Measurements from ENCODE around the gene WASF2. TPM values are rescaled to one million over a fixed set of nuclear protein-coding genes. Genes with fewer than 3 reads are reported as not detected.
A peak's percentile ranks its signal among the peaks of the same experiment; 100 is the strongest.

WASF2 gene
- total and polyA plus RNA-seq, 2 of the 4 experiments (the other 2 are of a cell fraction), result 7.9 to 45.4 TPM

- POLR2A ChIA-PET (ENCODE audit: unreplicated experiment), result interaction anchor here (1.2 kb wide), 1 partner anchor 27 kb away, joined by 3 read pairs; no protein-coding TSS in a partner anchor
- Histone ChIP-seq H4K91ac (ENCODE audit: insufficient read depth, low read depth, low read length) (peak within 1 kb of the TSS; percentile 77), H3K36me3 (ENCODE audit: control insufficient read depth, insufficient read depth, low read length) (no peaks in the 10 kb centered on the region; the same call in 1 of the 2 replicates), H4K20me1 (ENCODE audit: insufficient read depth, low read length) (no peaks in the 10 kb centered on the region), H3K9me3 (ENCODE audit: control insufficient read depth, insufficient read depth, low read length) (no peaks in the 10 kb centered on the region), H3K27ac (ENCODE audit: insufficient read depth, low read length) (peak within 1 kb of the TSS; percentile 52; the same call in 1 of the 2 replicates), H2AK9ac (replicated peaks; ENCODE audit: low read depth, low read length, poor library complexity) (peak within 1 kb of the TSS; percentile 93), H2BK120ac (ENCODE audit: low read depth, low read length) (peak within 1 kb of the TSS; percentile 52), H2BK15ac (ENCODE audit: low read depth, low read length) (peak within 1 kb of the TSS; percentile 65; the same call in 1 of the 3 replicates), H3K9ac (ENCODE audit: low read depth, low read length) (peak within 1 kb of the TSS; percentile 60), H3K4ac (ENCODE audit: low read depth, low read length) (peak within 1 kb of the TSS; percentile 69), H3K9me1 (ENCODE audit: insufficient read depth, low read length) (peaks cover 20% of the 10 kb centered on the region), H4K5ac (ENCODE audit: low read depth, low read length) (peak within 1 kb of the TSS; percentile 29; the same call in 1 of the 2 replicates), H2AFZ (replicated peaks; ENCODE audit: low read length, poor library complexity) (peak within 1 kb of the TSS; percentile 98), H3K56ac (ENCODE audit: extremely low read depth, insufficient read depth, low read length) (peak within 1 kb of the TSS; percentile 75), H3K27me3 (ENCODE audit: control insufficient read depth, insufficient read depth, low read length) (no peaks in the 10 kb centered on the region), H3K79me1 (ENCODE audit: low read depth in 1 of 2, low read length in 2 of 2) (peaks cover 0 to 28% of the 10 kb centered on the region in 2 experiments; a peak in 3 of 4 replicates), H2BK5ac (ENCODE audit: low read depth, low read length, poor library complexity, severe bottlenecking) (peak within 1 kb of the TSS; percentile 22), H3K4me1 (ENCODE audit: control insufficient read depth, insufficient read depth, low read length) (peaks cover 15% of the 10 kb centered on the region), H2BK20ac (ENCODE audit: low read depth, low read length) (peak within 1 kb of the TSS; percentile 54; the same call in 1 of the 2 replicates), H2AK5ac (ENCODE audit: low read depth, low read length) (peak within 1 kb of the TSS; percentile 87), H4K8ac (ENCODE audit: low read depth in 2 of 2, low read length in 2 of 2) (peak within 1 kb of the TSS; percentile 69 to 83), H3K23ac (ENCODE audit: low read depth, low read length) (peak within 1 kb of the TSS; percentile 83), H3K4me3 (ENCODE audit: insufficient read depth, low read depth, low read length) (peak within 1 kb of the TSS; percentile 63), H3K14ac (replicated peaks; ENCODE audit: low read depth, low read length) (peak within 1 kb of the TSS; percentile 82), H3K4me2 (ENCODE audit: low read depth, low read length) (peak within 1 kb of the TSS; percentile 85), H3K18ac (ENCODE audit: low read depth, low read length) (no peak within 1 kb of the TSS; the same call in 1 of the 2 replicates)
- BruUV-seq (replicated peaks), result no TSS peak
- DNase-seq (peak; percentile 91), ATAC-seq (ENCODE audit: low read depth) (peak; percentile 92)
- in situ Hi-C loops (cut with MboI; ENCODE audit: low sequenced_read_pairs) (loop anchor here (5.0 to 10.0 kb wide), 2 partner anchors 90 to 287 kb away; no protein-coding TSS in a partner anchor), dilution Hi-C loops (cut with HindIII; ENCODE audit: low sequenced_read_pairs, unreplicated experiment) (no loop called here), intact Hi-C loops (cut with micrococcal nuclease) (loop anchor here (1.0 to 10.0 kb wide), 4 partner anchors 197 to 290 kb away; no protein-coding TSS in a partner anchor)
- CTCF ChIA-PET, result interaction anchor here (1.0 to 3.6 kb wide), 3 partner anchors 26 to 277 kb away, joined by 3 to 16 read pairs (median 9); partner anchors contain the start of gene MAP3K6
- WGBS, 2 experiments (ENCODE audit: extremely low coverage in 2 of 2, insufficient read length in 1 of 2), result 2% methylated on average over 38 of the region's 69 CpGs; no CpG with 5 or more reads in 1 of the 2 experiments
- TF ChIP-seq RFX5 (IDR thresholded peaks at IDR 0.05; ENCODE audit: low read depth, low read length), result peak; percentile 57; the same call in 1 of the 2 replicates
- TF ChIP-seq RCOR1 (IDR thresholded peaks at IDR 0.05; ENCODE audit: insufficient replicate concordance, low read length), result no peak
- no peak for TF ChIP-seq MAFK (IDR thresholded peaks at IDR 0.05; ENCODE audit: low read depth, low read length)
- TF ChIP-seq POLR2A (IDR thresholded peaks at IDR 0.05; ENCODE audit: low read depth, low read length), result peak; percentile 84
- TF ChIP-seq FOS (IDR thresholded peaks at IDR 0.05; ENCODE audit: low read depth, low read length), result peak; percentile 86
- 0 out of 2 replicates have a peak, but pooled peaks have one; percentile 11 for TF ChIP-seq BHLHE40 (IDR thresholded peaks at IDR 0.05; ENCODE audit: low read depth, low read length)
- TF ChIP-seq CEBPB (IDR thresholded peaks at IDR 0.05; ENCODE audit: low read depth, low read length), result no peak
- peak; percentile 40 for TF ChIP-seq RAD21 (IDR thresholded peaks at IDR 0.05; ENCODE audit: low read length)
- no peak for TF ChIP-seq NFE2L2 (IDR thresholded peaks at IDR 0.05; ENCODE audit: low read depth, low read length)
- no peak for TF ChIP-seq CHD1 (IDR thresholded peaks at IDR 0.05; ENCODE audit: low read depth, low read length)
- TF ChIP-seq SMC3 (IDR thresholded peaks at IDR 0.05; ENCODE audit: low read depth, low read length), result peak; percentile 54
- peak; percentile 87 for TF ChIP-seq MAZ (IDR thresholded peaks at IDR 0.05; ENCODE audit: borderline replicate concordance, low read depth, low read length)
- TF ChIP-seq MXI1 (IDR thresholded peaks at IDR 0.05; ENCODE audit: borderline replicate concordance, low read depth, low read length), result 0 out of 2 replicates have a peak, but pooled peaks have one; percentile 31
- peak; percentile 69 for TF ChIP-seq CTCF (conservative IDR thresholded peaks at IDR 0.05; ENCODE audit: low read depth, low read length)
- no peak for TF ChIP-seq ELK1 (IDR thresholded peaks at IDR 0.05; ENCODE audit: borderline replicate concordance, low read depth, low read length)
Observed at GRCh38 chr1:27392096-27392777, 97.7 kb downstream of the WASF2 start, which contains the start of gene GPR3. TSS of gene GPR3 (plus strand) at chr1:27392622. CDS start at chr1:27393799, 1,177 bp downstream.
